Fibroblast of peridontal ligament (primary cell): ENCODE measurements around the gene FBLN2.

Experiments used
- DNase-seq: peaks from one replicate; pipeline ENCODE4 v3.0.0-alpha.2; 2010; ENCODE audit errors: extremely low read depth

FBLN2 gene

DNA sequence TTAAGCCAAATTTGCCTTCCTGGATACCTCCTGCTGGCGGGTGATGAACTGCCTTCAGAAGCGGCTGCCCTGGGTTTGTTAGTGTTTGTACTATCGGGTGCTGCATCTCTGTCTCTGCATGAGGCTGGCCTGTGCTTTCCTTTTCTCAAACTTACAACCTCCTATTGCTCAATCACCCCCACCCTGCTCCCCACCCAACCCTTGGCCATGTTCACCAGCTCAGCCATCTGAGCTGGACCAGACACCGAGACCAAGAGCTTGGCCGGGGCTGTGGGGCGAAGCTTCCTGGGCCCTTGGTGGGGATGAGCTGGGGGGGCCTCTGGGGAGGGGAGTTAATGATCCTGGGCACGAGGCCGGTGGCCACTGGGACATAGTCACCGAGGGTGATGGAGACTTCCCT is 16.8 kb upstream of the FBLN2 start:
- no peak for DNase-seq

DNA sequence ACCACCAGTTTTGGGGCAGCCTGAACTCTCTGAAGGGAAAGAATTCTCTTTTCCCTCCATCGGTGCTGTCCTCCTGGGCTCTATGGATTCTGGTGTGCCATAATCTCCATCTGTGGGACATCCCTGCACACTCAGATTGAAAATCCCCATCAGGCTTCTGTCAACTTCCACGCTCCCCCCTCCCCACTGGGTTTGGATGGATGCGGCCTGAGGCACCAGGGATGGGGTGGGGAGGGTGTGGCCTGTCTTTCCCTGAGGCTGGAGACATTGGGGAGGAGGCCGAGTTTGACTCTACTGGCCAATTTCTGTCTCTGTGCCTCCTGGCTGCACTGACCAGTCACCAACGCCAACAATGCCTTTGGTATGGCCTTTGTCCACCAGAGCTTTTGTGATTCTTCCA is 16.3 kb upstream of the FBLN2 start:
- DNase-seq, result no peak

DNA sequence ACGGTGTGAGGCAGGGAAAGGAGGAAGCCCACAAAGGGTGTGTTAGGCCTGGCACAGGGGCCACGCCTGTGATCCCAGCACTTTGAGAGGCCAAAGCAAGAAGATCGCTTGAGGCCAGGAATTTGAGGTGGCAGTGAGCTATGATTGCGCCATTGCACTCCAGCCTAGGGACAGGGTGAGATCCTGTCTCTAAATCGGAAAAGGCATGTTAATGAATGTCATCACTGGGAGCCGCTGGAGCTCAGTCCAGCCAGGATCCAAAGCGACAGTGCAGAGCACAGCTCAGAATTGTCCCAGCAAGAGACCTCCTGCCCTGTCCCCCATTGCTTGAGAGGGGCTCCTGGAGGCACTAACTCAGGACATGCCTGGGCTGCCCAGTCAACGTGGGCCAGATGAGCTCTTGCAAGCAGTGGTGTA is 15.0 kb upstream of the FBLN2 start:
- no peak for DNase-seq

DNA sequence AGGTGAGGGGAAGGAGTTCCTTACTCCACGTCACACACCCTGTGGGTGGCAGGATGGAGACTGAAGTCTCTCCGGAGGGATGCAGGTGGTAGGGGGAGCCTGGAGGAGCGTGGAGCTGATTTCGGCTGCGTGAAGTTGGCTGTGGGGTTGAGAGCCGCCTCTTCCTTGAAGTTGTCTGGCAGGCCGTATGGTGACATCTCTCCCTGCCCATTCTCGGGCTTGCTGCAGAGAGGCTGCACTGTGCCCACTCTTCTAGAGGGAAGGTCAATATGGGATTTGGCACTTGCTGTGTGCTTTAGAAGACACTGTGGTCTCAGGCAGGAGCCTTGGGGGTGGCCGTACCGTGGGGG is 13.4 kb upstream of the FBLN2 start:
- DNase-seq, result no peak

DNA sequence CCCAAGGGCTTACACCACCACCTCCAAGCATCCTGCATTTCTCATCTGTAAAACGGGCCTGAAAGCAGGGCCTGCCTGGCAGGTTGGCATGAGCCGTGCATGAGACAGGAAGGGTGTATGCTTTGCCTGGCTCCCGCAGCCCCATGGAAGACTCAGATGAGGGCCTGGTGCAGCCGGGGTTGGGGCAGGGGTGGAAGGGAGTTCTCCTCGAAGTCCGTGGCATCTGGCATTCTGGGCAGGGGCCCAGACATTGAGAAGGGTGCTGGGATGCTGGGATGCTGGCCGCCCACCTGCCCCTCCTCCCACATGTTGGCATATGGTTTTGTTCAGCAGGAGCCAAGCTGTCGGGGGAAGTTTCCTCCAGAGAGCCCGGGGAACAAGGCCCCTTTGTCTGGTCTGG is 13.0 kb upstream of the FBLN2 start:
- no peak for DNase-seq

- no peak for DNase-seq
Observed at GRCh38 chr3:13536432-13536831, 12.5 kb upstream of the FBLN2 start.

GRCh38 chr3:13536832-13537231 is 12.1 kb upstream of the FBLN2 start:
- DNase-seq, result no peak

- no peak for DNase-seq
Observed at GRCh38 chr3:13537244-13537908, 11.5 kb upstream of the FBLN2 start.

DNA sequence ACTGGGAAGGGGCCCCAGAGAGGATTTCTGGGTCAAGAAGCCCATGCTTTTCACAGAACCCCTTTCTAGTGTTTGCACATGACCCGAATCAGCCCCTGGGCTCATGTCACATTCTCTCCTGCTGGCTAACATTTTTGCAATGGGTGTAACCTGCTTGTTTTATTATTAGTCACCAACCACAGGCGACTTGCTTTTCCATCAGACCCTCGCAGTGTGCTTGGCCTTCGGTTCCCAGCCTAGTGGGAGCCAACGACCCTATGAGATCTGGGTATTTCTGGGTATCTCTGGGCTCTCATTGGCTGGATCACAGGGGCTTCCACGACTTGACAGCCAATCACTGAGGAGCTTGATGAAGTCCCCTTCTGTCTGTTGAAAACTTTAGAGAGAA is 11.0 kb upstream of the FBLN2 start:
- peak; percentile 78 for DNase-seq

GRCh38 chr3:13538520-13539291 is 10.2 kb upstream of the FBLN2 start:
- DNase-seq, result no peak

DNA sequence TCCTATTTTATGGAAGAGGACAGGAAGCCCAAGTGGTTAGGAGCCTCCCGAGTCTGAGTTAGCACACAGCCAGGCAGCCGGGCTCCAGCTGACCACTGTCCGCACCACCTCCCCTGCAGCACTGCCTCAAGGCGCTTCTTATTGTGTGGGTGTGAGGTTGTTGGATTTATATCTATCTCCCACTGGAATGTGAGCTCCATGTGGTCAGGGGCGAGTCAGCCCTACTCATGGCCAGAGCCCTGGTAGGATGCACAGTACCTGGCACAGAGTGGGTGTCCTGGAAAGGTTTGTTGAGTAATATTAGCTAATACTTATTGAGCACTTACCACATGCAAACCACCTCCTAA is 9.7 kb upstream of the FBLN2 start:
- no peak for DNase-seq

- DNase-seq, result no peak
Observed at GRCh38 chr3:13539671-13540070, 9.3 kb upstream of the FBLN2 start.

DNA sequence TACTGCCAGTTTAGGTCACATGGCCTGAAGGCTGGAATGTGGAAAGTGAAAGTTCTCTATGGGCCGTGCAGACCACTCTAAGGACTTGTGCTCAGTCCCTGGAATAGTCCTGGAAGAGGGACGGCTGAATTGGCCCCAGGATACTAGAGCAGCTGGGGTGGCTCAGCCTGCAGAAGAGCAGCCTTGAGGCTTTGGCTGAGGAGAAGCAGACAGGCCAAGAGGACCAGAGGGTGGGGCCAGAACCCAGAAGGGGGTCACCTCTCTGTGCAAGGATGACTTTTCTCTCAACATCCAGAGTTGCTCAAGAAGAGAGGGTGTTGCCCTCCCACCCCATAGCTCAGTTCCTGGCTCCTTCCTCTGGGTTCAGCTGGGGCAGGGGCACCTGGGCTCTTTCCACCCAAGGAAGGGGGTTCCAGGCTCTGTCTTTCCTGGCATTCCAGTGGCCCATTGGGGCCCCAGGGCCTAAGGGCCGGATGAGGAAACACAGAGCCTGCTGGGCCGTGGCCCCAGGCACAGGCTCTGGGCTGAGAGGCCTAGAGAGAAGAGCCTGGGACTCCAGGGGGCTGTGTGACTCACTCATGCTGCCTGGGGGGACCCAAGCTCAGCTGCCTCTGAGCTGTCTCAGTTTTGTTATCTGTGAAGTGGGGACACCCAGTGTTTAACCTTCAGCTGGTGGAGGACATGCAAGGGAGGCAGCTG is 8.5 kb upstream of the FBLN2 start:
- no peak for DNase-seq

DNA sequence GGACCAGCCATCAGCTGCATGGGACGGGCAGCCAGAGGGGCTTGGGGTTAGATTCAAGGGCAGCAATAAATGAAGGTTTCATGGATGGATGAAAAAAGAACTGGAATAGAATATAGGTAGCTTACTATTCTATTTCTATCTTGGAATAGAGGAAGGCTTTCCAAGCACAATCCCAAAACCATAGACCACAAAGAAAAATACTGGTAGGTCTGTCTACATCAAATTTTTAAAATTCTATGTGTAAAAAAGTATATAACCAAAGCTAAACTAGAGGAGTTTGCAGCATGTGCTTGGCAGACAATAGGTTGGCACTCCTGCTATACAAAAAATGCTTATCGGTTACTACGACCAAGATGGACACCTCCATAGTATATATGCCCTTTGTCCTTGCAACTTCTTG is 7.2 kb upstream of the FBLN2 start:
- peak; percentile 45 for DNase-seq

DNA sequence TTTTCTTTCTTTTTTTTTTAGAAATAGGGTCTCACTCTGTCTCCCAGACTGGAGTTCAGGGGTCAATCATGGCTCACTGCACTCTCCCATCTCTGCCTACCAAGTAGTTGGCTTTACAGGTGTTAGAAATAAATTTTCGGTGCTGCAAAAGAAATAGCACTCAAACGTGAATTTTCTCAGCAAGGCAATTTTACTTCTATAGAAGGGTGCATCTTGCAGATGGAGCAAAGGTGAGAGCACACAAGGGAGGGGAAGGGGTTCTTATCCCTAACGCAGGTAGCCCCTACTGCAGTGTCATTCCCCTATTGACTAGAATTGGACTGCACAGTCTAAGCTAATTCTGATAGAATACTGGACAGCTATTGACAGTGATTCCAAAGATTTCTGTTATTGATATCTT is 6.8 kb upstream of the FBLN2 start:
- DNase-seq, result no peak

GRCh38 chr3:13543253-13543652 is 5.7 kb upstream of the FBLN2 start:
- DNase-seq, result peak; percentile 78

DNA sequence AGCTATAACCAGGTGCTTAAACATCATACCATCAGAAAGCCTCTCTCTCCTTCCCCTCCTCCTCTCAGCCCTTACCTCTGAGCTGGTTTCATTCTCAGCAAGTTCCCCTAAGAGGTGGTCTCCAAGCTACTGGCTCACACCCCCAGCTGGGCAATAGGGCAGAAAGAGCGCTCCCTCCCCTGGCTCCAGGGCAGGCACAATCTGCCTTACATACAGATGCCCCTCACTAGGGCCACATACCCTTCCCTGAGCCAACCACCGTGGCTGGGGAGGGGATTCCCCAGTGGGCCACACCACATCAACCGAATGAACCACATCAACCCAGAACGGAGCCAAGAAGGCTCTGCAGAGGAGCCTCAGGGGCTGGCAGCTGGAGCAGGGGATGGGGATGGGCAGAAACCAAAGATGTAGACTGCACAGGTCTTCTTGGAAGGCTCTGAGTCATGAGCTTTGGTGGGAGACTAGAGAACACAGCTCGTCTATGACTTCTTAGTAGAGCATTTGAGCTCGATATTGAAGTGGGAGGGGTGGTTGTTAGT is 4.6 kb upstream of the FBLN2 start:
- DNase-seq, result peak; percentile 72

DNA sequence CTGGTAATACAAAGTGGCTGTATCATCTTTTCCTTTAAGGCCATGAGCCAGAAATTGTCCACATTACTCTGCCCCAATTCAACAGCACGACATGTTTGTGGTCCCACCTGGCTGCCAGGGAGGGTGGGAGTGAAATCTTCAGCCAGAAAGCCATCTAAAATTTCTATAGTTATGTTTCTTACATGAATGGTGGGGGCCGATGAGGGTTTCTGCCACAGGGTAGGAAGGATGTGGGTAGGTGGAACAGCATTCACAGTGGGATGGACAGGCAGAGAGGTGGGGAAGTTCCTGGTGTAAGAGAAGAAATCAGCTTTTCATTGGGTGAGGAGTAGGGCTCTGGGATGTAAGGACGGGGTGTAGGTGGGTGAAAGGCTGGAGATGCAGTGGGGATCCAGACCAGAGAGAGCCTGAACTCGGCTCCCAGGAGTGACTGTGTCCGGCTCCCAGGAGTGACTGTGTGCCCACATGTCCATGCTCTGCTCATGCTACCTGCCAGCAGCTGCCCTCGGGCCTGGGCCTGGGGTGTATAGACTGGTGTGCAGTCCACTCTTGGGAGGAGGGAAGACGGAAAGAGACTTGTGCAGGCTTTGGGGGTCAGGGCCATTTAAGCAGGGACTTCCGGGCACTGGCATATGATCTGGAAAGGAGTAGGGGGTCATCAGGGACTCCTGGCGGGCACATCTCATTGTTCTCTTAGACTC is 3.8 kb upstream of the FBLN2 start:
- DNase-seq, result no peak

GRCh38 chr3:13545952-13546454 is 2.9 kb upstream of the FBLN2 start:
- no peak for DNase-seq

DNA sequence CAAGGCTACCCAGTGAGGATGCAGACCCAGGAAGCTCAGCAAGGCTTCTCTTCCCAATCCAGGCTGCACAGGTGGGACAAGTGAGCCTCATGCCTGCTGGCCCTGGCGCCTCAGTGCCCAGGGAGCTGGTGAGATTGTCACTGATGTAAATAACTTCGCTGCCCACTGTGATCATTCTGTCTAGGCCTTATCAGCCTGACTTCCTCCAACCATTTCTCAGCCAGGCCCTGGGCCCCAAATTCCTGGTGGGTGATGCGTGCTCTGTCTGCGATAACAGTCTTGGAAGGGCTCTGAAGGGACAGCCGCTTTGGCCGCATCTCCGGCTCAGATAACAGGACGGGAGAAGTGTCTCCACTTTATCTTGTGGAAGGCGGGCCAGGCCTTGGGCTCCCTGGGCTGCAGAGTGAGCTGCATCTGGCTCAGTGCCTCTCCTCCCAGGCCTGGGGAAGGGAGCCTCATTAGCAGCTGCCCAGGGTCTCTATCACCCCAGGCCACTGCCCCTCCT is 2.2 kb upstream of the FBLN2 start:
- no peak for DNase-seq

DNA sequence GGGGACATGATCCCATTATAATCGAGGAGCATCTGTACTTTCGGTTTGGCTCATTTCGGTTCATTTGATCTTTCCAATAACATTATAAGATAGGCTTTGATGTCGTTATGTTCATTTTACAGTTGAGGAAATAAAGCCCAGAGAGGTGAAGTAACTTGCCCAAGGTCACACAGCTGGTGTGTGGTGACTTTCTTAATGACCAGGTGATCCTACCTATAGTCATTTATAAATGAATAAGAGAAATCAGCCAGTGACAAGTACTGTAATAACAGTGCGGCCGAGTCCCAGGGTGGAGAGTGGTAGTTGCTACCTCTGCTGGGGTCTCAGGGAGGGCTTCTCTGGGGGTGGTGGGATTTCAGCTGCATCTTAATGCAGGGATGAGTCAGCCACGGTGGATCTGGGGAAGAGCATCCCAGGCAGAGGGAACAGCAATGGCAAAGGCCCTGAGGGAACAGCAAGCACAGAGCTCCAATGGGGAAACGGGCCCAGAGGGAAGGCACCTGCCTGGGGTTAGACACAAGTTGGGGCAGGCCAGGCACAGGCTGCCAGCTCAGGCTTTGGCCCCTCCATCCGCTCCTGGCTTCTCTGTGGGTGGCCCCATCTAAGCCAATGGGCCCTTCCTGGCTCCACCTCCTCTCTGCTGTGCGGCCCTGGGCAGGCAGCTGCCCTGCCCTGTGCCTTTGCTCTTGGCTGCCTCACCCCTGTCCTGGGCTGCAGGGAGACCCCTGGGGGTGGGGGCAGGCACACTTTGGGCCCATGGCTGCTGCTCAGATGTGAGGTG is 1.1 kb upstream of the FBLN2 start:
- no peak for DNase-seq
